ENCODE results near the gene MYL6B. TPM values are rescaled to one million over a fixed set of nuclear protein-coding genes. Genes with fewer than 3 reads are reported as not detected.

MYL6B gene
- total and polyA plus RNA-seq, 12 donors: 31.9 to 64.0 (median 49.9) TPM

DNA sequence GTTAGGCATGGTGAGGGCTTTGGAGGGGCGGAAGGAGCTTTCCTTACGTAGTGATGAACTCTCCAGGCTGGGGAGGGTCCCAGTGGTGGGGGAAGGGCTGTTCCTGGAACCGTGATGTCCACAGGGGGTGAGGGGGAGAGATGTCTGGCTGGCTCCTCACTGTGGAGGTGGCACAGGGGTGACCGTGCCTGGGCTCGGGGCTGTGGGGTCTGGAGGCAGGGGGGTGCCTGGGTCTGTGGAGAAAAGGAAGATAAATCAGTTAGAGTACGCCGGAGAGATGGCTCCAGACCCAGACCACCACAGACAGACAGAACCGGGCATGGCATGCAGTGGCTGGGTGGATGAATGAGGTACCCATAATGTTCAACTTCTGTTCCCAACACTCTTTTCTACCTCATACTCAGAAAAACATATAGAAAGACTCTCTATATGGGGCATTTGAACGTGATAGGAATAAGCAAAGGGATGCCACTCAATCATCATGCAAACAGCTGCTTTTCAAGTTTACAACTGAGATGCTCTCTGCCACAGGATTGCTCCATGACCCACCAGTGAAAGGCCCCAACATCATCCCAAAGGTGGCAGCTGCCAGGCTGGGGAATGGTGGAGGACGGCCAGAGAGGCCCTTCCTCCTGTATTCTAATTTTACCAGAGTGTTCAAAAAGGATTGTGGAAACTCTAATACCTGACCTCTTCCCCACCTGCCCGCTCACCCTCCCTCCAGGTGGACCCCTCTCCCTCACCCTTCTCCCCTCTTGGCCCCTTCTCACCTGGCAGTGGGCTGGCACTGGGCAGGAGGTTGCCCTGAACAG is 11.4 kb downstream of the MYL6B start:
- Histone ChIP-seq H3K4me1 (peaks cover 17 to 50% (median 30%) of the 10 kb centered on the region in 9 donors), H3K4me3 (no peak overlapping the region), H3K9me3 (no peaks in the 10 kb centered on the region), H3K27ac (no peak overlapping the region), H3K27me3 (no peaks in the 10 kb centered on the region), H3K36me3 (peaks cover 8 to 95% (median 85%) of the 10 kb centered on the region in 9 donors)
- intact Hi-C loops (cut with DNase I): no loop called here
- TF ChIP-seq, protein P1, sequence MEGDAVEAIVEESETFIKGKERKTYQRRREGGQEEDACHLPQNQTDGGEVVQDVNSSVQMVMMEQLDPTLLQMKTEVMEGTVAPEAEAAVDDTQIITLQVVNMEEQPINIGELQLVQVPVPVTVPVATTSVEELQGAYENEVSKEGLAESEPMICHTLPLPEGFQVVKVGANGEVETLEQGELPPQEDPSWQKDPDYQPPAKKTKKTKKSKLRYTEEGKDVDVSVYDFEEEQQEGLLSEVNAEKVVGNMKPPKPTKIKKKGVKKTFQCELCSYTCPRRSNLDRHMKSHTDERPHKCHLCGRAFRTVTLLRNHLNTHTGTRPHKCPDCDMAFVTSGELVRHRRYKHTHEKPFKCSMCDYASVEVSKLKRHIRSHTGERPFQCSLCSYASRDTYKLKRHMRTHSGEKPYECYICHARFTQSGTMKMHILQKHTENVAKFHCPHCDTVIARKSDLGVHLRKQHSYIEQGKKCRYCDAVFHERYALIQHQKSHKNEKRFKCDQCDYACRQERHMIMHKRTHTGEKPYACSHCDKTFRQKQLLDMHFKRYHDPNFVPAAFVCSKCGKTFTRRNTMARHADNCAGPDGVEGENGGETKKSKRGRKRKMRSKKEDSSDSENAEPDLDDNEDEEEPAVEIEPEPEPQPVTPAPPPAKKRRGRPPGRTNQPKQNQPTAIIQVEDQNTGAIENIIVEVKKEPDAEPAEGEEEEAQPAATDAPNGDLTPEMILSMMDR (IDR thresholded peaks at IDR 0.05): no peak
- 61 to 63% methylated on average over 11 of the region's 11 CpGs for WGBS, 2 donors
- ATAC-seq: peak in 1 of 8 donors; percentile 10
- DNase-seq: no peak

DNA sequence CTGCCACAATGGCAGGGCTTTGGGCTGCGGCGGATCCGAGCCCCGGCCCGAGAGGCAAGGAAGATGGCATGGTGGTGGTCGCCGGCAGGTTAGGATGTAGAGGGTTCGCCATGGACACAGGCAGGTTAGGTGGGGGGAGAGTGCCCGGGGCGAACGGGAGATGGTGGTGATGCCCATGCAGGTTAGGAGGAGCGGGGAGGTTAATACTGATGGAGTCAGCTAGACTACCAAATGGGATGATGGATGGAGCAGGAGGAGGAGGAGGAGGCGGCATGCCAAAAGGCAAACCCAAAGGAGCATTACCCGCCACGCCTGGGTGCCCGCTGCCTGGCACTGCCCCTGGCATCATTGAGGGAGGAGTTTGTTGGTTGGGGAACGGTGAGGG is 11.9 kb downstream of the MYL6B start:
- WGBS, 2 donors: 93 to 94% methylated on average over 17 of the region's 17 CpGs
- ATAC-seq: peak in 2 of 8 donors; percentile 9 to 22
- Histone ChIP-seq H3K27ac (no peak overlapping the region), H3K27me3 (no peaks in the 10 kb centered on the region), H3K4me3 (no peak overlapping the region), H3K36me3 (peaks cover 8 to 100% (median 91%) of the 10 kb centered on the region in 9 donors), H3K9me3 (no peaks in the 10 kb centered on the region), H3K4me1 (peaks cover 17 to 48% (median 26%) of the 10 kb centered on the region in 9 donors)
- TF ChIP-seq, protein P1 (IDR thresholded peaks at IDR 0.05): no peak
- DNase-seq: no peak
- intact Hi-C loops (cut with DNase I): no loop called here

DNA sequence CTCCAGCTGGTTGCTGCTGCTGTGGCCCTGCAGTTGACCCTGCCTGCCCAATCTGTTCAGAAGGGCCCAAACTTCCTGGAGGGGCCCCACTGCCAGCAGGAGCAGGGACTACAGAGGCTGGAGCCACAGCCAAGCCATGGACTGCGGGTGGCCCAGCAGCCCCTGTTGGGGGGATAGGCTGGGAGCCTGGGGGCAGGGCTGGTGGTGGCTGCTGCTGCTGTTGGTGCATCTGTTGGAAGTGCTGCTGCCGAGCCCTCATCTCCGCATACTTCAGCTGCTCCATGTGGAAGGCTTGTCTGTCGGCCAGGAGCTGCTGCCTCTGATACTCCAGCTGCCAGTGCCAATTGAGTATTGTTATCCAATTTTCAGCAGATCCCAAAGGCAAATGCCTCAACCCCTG is 13.0 kb downstream of the MYL6B start:
- Histone ChIP-seq H3K27me3 (no peaks in the 10 kb centered on the region), H3K27ac (peak overlapping the region in 3 of 10 donors; percentile 9 to 20 (median 9)), H3K4me1 (peaks cover 11 to 38% (median 18%) of the 10 kb centered on the region in 9 donors), H3K36me3 (peaks cover under 1 to 100% (median 89%) of the 10 kb centered on the region in 9 donors), H3K4me3 (no peak overlapping the region), H3K9me3 (no peaks in the 10 kb centered on the region)
- DNase-seq (no peak), ATAC-seq (peak in 5 of 8 donors; percentile 3 to 33 (median 10))
- TF ChIP-seq, protein P1 (IDR thresholded peaks at IDR 0.05): no peak
- whole genome bisulfite sequencing, 2 donors: 53 to 64% methylated on average over 4 of the region's 4 CpGs
- intact Hi-C loops (cut with DNase I): no loop called here

DNA sequence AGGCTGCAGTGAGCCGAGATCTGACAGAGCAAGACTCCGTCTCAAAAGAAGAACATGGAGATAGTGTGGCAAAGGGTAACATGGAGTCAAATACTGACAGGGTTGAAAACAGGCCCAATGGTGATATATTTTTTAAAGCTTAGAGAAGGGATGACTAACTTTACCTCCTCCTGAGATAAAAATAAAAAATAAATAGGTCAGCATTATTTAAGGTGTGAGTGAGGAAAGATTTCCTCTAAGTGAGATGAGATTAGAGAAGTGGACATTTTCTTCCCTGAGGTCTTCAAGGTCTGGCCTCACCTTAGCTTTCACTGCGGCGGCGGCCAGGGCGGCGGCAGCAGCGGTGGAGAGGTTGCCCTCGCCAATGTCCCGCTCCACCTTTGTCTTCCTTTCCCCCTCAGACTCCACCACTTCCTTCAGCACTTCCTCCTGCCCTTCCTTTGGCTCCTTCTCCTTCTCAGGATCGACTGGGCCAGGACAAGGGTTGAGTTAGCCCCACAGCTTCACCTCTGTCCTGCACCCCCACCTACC is 16.9 kb downstream of the MYL6B start:
- no peak for ATAC-seq
- TF ChIP-seq, protein P1 (IDR thresholded peaks at IDR 0.05): no peak
- Histone ChIP-seq H3K27me3 (no peaks in the 10 kb centered on the region), H3K27ac (no peak overlapping the region), H3K4me1 (peaks cover 0 to 14% (median 0%) of the 10 kb centered on the region in 9 donors), H3K9me3 (no peaks in the 10 kb centered on the region), H3K36me3 (peaks cover 6 to 100% (median 87%) of the 10 kb centered on the region in 9 donors), H3K4me3 (no peak overlapping the region)
- 84 to 87% methylated on average over 11 of the region's 11 CpGs for WGBS, 2 donors
- DNase-seq: no peak
- intact Hi-C loops (cut with DNase I): no loop called here

Data from heart right ventricle (tissue), 16 donors.